ENCODE results near the gene B3GAT3.

DNA sequence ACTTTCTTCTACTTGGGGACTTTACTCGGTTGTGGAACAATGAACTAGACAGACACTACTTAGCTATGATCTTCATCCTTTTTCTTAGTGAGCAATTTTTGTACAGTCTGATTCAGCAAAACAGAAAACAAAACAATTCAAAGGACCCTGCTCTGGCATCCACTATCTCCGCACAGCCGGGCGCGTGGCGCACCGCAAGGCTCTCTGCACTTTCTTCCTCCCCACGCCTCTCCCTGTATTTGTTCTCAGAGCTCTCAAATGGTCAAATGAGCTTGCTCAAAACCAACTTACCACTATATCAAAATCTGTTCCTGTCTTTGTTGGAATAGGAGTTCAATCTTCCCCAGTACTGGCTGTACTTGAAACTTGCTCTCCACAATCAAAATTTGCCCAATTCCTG lies 55.5 kb downstream of the B3GAT3 start:
- TF ChIP-seq ZNF274 (IDR thresholded peaks at IDR 0.05; ENCODE audit: low read depth, low read length) = no peak
- TF ChIP-seq, protein P1, sequence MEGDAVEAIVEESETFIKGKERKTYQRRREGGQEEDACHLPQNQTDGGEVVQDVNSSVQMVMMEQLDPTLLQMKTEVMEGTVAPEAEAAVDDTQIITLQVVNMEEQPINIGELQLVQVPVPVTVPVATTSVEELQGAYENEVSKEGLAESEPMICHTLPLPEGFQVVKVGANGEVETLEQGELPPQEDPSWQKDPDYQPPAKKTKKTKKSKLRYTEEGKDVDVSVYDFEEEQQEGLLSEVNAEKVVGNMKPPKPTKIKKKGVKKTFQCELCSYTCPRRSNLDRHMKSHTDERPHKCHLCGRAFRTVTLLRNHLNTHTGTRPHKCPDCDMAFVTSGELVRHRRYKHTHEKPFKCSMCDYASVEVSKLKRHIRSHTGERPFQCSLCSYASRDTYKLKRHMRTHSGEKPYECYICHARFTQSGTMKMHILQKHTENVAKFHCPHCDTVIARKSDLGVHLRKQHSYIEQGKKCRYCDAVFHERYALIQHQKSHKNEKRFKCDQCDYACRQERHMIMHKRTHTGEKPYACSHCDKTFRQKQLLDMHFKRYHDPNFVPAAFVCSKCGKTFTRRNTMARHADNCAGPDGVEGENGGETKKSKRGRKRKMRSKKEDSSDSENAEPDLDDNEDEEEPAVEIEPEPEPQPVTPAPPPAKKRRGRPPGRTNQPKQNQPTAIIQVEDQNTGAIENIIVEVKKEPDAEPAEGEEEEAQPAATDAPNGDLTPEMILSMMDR (IDR thresholded peaks at IDR 0.05 in 2 of 3, conservative IDR thresholded peaks at IDR 0.05 in 1 of 3; ENCODE audit: borderline replicate concordance in 1 of 3, insufficient read depth in 1 of 3, low read depth in 2 of 3, low read length in 2 of 3) = no peak
- no peak for TF ChIP-seq POLR2A (IDR thresholded peaks at IDR 0.05; ENCODE audit: borderline replicate concordance, extremely low read depth, insufficient read depth, insufficient read length)
- TF ChIP-seq, protein P2, sequence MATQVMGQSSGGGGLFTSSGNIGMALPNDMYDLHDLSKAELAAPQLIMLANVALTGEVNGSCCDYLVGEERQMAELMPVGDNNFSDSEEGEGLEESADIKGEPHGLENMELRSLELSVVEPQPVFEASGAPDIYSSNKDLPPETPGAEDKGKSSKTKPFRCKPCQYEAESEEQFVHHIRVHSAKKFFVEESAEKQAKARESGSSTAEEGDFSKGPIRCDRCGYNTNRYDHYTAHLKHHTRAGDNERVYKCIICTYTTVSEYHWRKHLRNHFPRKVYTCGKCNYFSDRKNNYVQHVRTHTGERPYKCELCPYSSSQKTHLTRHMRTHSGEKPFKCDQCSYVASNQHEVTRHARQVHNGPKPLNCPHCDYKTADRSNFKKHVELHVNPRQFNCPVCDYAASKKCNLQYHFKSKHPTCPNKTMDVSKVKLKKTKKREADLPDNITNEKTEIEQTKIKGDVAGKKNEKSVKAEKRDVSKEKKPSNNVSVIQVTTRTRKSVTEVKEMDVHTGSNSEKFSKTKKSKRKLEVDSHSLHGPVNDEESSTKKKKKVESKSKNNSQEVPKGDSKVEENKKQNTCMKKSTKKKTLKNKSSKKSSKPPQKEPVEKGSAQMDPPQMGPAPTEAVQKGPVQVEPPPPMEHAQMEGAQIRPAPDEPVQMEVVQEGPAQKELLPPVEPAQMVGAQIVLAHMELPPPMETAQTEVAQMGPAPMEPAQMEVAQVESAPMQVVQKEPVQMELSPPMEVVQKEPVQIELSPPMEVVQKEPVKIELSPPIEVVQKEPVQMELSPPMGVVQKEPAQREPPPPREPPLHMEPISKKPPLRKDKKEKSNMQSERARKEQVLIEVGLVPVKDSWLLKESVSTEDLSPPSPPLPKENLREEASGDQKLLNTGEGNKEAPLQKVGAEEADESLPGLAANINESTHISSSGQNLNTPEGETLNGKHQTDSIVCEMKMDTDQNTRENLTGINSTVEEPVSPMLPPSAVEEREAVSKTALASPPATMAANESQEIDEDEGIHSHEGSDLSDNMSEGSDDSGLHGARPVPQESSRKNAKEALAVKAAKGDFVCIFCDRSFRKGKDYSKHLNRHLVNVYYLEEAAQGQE (IDR thresholded peaks at IDR 0.05; ENCODE audit: low read depth) = no peak
- TF ChIP-seq EZH2 (IDR thresholded peaks at IDR 0.05) = no peak
- TF ChIP-seq, protein P3, sequence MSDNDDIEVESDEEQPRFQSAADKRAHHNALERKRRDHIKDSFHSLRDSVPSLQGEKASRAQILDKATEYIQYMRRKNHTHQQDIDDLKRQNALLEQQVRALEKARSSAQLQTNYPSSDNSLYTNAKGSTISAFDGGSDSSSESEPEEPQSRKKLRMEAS (IDR thresholded peaks at IDR 0.05) = no peak
- no peak for TF ChIP-seq CEBPB (IDR thresholded peaks at IDR 0.05; ENCODE audit: low read depth)
- TF ChIP-seq RAD21 (IDR thresholded peaks at IDR 0.05; ENCODE audit: low read depth) = no peak
- no peak for TF ChIP-seq POLR2AphosphoS5 (IDR thresholded peaks at IDR 0.05; ENCODE audit: low read depth, low read length)
- no peak for TF ChIP-seq JUND (IDR thresholded peaks at IDR 0.05)
- TF ChIP-seq SIN3A (IDR thresholded peaks at IDR 0.05; ENCODE audit: low read depth) = no peak
- TF ChIP-seq, protein P4, sequence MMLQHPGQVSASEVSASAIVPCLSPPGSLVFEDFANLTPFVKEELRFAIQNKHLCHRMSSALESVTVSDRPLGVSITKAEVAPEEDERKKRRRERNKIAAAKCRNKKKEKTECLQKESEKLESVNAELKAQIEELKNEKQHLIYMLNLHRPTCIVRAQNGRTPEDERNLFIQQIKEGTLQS (IDR thresholded peaks at IDR 0.05) = no peak
